ENCODE measurements around the gene FPR2.
"Not testable (repeated sequence)": the region's sequence is repeated elsewhere in the genome, so short reads cannot be mapped to it uniquely, and the experiment has no call there.

- TF ChIP-seq, protein P1, sequence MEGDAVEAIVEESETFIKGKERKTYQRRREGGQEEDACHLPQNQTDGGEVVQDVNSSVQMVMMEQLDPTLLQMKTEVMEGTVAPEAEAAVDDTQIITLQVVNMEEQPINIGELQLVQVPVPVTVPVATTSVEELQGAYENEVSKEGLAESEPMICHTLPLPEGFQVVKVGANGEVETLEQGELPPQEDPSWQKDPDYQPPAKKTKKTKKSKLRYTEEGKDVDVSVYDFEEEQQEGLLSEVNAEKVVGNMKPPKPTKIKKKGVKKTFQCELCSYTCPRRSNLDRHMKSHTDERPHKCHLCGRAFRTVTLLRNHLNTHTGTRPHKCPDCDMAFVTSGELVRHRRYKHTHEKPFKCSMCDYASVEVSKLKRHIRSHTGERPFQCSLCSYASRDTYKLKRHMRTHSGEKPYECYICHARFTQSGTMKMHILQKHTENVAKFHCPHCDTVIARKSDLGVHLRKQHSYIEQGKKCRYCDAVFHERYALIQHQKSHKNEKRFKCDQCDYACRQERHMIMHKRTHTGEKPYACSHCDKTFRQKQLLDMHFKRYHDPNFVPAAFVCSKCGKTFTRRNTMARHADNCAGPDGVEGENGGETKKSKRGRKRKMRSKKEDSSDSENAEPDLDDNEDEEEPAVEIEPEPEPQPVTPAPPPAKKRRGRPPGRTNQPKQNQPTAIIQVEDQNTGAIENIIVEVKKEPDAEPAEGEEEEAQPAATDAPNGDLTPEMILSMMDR (IDR thresholded peaks at IDR 0.05): not testable (repeated sequence)
- not testable (repeated sequence) for TF ChIP-seq POLR2A, EP300 (IDR thresholded peaks at IDR 0.05)
These were observed 43.8 kb downstream of the FPR2 start for GRCh38 chr19:51804789-51805188.

Data from ovary (tissue), 3 donors.